HCT116 (cell line): ENCODE results near the gene ADAMTSL2.

ENCODE experiments used
- CEBPB ChIP-seq: IDR thresholded peaks from 2 replicates; pipeline ENCODE4 v1.6.1; 2012; ENCODE audit warnings: low read depth
- CTCF ChIP-seq, 3 experiments: fragments of 200-600 bp in 1 of 3; sonication (generic) in 1 of 3; IDR thresholded peaks in 2 of 3; conservative IDR thresholded peaks in 1 of 3; 2 replicates each; pipeline ENCODE4 v1.5.1; 2012 to 2017; ENCODE audit warnings: low read depth in 2 of 3, low read length in 2 of 3, antibody characterized with exemption in 1 of 3, borderline replicate concordance in 1 of 3, control low read depth in 1 of 3, mild to moderate bottlenecking in 1 of 3, mixed read lengths in 1 of 3, mixed run types in 1 of 3, moderate library complexity in 1 of 3; ENCODE audit not compliant: insufficient read depth in 1 of 3
- EGR1 ChIP-seq: IDR thresholded peaks from 2 replicates; pipeline ENCODE4 v1.6.1; 2012; ENCODE audit warnings: low read depth
- ELF1 ChIP-seq: IDR thresholded peaks from 2 replicates; pipeline ENCODE4 v1.6.1; 2012; ENCODE audit warnings: low read depth, borderline replicate concordance
- EZH2phosphoT487 ChIP-seq: fragments of 200-600 bp; IDR thresholded peaks from 2 replicates; pipeline ENCODE4 v1.6.1; 2018; ENCODE audit warnings: antibody characterized with exemption, borderline replicate concordance
- MAX ChIP-seq: IDR thresholded peaks from 2 replicates; pipeline ENCODE4 v1.6.1; 2012
- POLR2A ChIP-seq: IDR thresholded peaks from 2 replicates; pipeline ENCODE4 v1.7.0; 2011; ENCODE audit warnings: borderline replicate concordance; ENCODE audit not compliant: insufficient read depth, insufficient read length; ENCODE audit errors: extremely low read depth
- POLR2AphosphoS5 ChIP-seq: IDR thresholded peaks from 2 replicates; pipeline ENCODE4 v1.6.1; 2011; ENCODE audit warnings: mild to moderate bottlenecking, low read depth, low read length, moderate library complexity
- REST ChIP-seq: IDR thresholded peaks from 2 replicates; pipeline ENCODE4 v1.6.1; 2012; ENCODE audit warnings: low read depth

GRCh38 chr9:133524679-133525228 lies 9.8 kb upstream of the ADAMTSL2 start, which contains the start of gene MYMK:
- TF ChIP-seq ELF1 (no peak), POLR2A (no peak), CEBPB (no peak), CTCF (IDR thresholded peaks at IDR 0.05 in 2 of 3, conservative IDR thresholded peaks at IDR 0.05 in 1 of 3; ENCODE audit: borderline replicate concordance in 1 of 3, insufficient read depth in 1 of 3, low read depth in 2 of 3, low read length in 2 of 3) (no peak), MAX (no peak), EZH2phosphoT487 (no peak), REST (no peak), EGR1 (no peak), POLR2AphosphoS5 (no peak)
